Right lobe of liver (tissue), 4 donors: ENCODE measurements around the gene UBA5.

Experiments
- CTCF ChIP-seq, 4 donors: fragments of 200-600 bp in 3 of 4; fragments of 450-650 bp in 1 of 4; IDR thresholded peaks; one replicate each; pipeline versions ENCODE4 v1.5.1 to v1.8.0; 2016 to 2022; ENCODE audit warnings: antibody characterized with exemption in 4 of 4, mild to moderate bottlenecking in 2 of 4
- POLR2A ChIP-seq: fragments of 450-650 bp; IDR thresholded peaks from one replicate; pipeline ENCODE4 v1.6.1; 2017; ENCODE audit warnings: antibody characterized with exemption, mild to moderate bottlenecking
- donor health status: DM: no; HTN: no; CAD: no.
- donor health status: DM: no; HTN: no; CAD: no.
- donor health status: DM: no; HTN: yes; CAD: no.

GRCh38 chr3:132713977-132714727 is 54.0 kb downstream of the UBA5 start:
- TF ChIP-seq CTCF (IDR thresholded peaks at IDR 0.05) (no peak), POLR2A (no peak)
